Neural progenitor cell (in vitro differentiated cells): Measurements from ENCODE around the gene ZNF630. TPM values are rescaled to one million over a fixed set of nuclear protein-coding genes. Genes with fewer than 3 reads are reported as not detected.
"Not testable (repeated sequence)": the region's sequence is repeated elsewhere in the genome, so short reads cannot be mapped to it uniquely, and the experiment has no call there.

Experiments
- DNase-seq: peaks from one replicate; pipeline ENCODE4 v3.0.0-alpha.2; 2016; ENCODE audit warnings: low spot score
- H2AFZ ChIP-seq: fragments of 200-600 bp; sonication (generic); replicated peaks from 2 replicates; pipeline ENCODE4 v1.6.1; 2016; ENCODE audit warnings: antibody characterized with exemption
- H3F3A ChIP-seq: fragments of 200-600 bp; sonication (generic); 2 replicates; pipeline ENCODE4 v1.6.1; 2016; ENCODE audit warnings: antibody characterized with exemption, low read depth
- H3K27ac ChIP-seq: fragments of 200-600 bp; sonication (generic); 2 replicates; pipeline ENCODE4 v1.5.1; 2016; ENCODE audit warnings: mild to moderate bottlenecking
- H3K27me3 ChIP-seq: fragments of 200-600 bp; sonication (generic); 2 replicates; pipeline ENCODE4 v1.6.1; 2016; ENCODE audit warnings: mild to moderate bottlenecking, moderate library complexity
- H3K36me3 ChIP-seq: fragments of 200-600 bp; sonication (generic); 2 replicates; pipeline ENCODE4 v1.5.1; 2016
- H3K4me1 ChIP-seq: fragments of 200-600 bp; sonication (generic); 2 replicates; pipeline ENCODE4 v1.6.1; 2016; ENCODE audit warnings: mixed run types
- H3K4me2 ChIP-seq: fragments of 200-600 bp; sonication (generic); 2 replicates; pipeline ENCODE4 v1.6.1; 2016
- H3K4me3 ChIP-seq: fragments of 200-600 bp; sonication (generic); 2 replicates; pipeline ENCODE4 v1.5.1; 2016
- H3K79me2 ChIP-seq: fragments of 200-600 bp; sonication (generic); 2 replicates; pipeline ENCODE4 v1.6.1; 2016; ENCODE audit warnings: low read depth
- H3K9ac ChIP-seq: fragments of 200-600 bp; sonication (generic); 2 replicates; pipeline ENCODE4 v1.6.1; 2016
- H3K9me3 ChIP-seq: fragments of 200-600 bp; sonication (generic); 2 replicates; pipeline ENCODE4 v1.5.1; 2016; ENCODE audit warnings: low read depth
- H4K20me1 ChIP-seq: fragments of 200-600 bp; sonication (generic); 2 replicates; pipeline ENCODE4 v1.6.1; 2016; ENCODE audit warnings: low read depth
- H3K27ac Mint-ChIP-seq: 3 replicates; pipeline ENCODE4 v1.8.0; 2021; ENCODE audit warnings: mixed read lengths
- H3K27me3 Mint-ChIP-seq: 2 replicates; pipeline ENCODE4 v1.8.0; 2022; ENCODE audit warnings: low read depth, mild to moderate bottlenecking, inconsistent platforms, moderate library complexity, mixed read lengths; ENCODE audit not compliant: insufficient read depth
- H3K36me3 Mint-ChIP-seq: 3 replicates; pipeline ENCODE4 v1.8.0; 2021; ENCODE audit warnings: mixed read lengths
- H3K4me1 Mint-ChIP-seq: 3 replicates; pipeline ENCODE4 v1.8.0; 2021; ENCODE audit warnings: mixed read lengths
- H3K4me3 Mint-ChIP-seq: 3 replicates; pipeline ENCODE4 v1.8.0; 2021; ENCODE audit warnings: mild to moderate bottlenecking, moderate library complexity, mixed read lengths
- H3K9me3 Mint-ChIP-seq: 3 replicates; pipeline ENCODE4 v1.8.0; 2020; ENCODE audit warnings: mixed read lengths
- CTCF ChIP-seq: fragments of 200-600 bp; sonication (generic); IDR thresholded peaks from 2 replicates; pipeline ENCODE4 v1.5.1; 2017; ENCODE audit warnings: antibody characterized with exemption, mild to moderate bottlenecking
- EZH2 ChIP-seq: fragments of 200-600 bp; sonication (generic); IDR thresholded peaks from 2 replicates; pipeline ENCODE4 v1.6.1; 2017; ENCODE audit warnings: antibody characterized with exemption, mild to moderate bottlenecking, moderate library complexity
- EZH2phosphoT487 ChIP-seq: fragments of 200-600 bp; sonication (generic); IDR thresholded peaks from 2 replicates; pipeline ENCODE4 v1.6.1; 2017; ENCODE audit warnings: antibody characterized with exemption
- total RNA-seq: library from RNA; depleted of rRNA; stranded (reverse); fragments of >200 nt; gene quantifications from 2 replicates; pipeline ENCODE4 v1.2.3, GENCODE V29; 2015; ENCODE audit warnings: low replicate concordance

The ZNF630 gene
- total RNA-seq, 1 donor from 2014 or later: 2.1 TPM

GRCh38 chrX:48030237-48030636 is 41.2 kb downstream of the ZNF630 start:
- no peaks in the 10 kb centered on the region for H3F3A ChIP-seq
- no peaks in the 10 kb centered on the region for H3K27me3 ChIP-seq
- no peak overlapping the region for H3K4me2 ChIP-seq
- H3K36me3 ChIP-seq: no peaks in the 10 kb centered on the region
- no peak overlapping the region for H3K27ac ChIP-seq
- H2AFZ ChIP-seq: no peak overlapping the region
- peaks cover 26% of the 10 kb centered on the region for H3K9me3 Mint-ChIP-seq
- H3K36me3 Mint-ChIP-seq: no peaks in the 10 kb centered on the region
- no peak overlapping the region for H3K4me3 Mint-ChIP-seq
- H3K9me3 ChIP-seq: no peaks in the 10 kb centered on the region
- no peak for TF ChIP-seq CTCF
- TF ChIP-seq EZH2phosphoT487: no peak
- TF ChIP-seq EZH2: no peak
- no peak overlapping the region for H3K9ac ChIP-seq
- H3K4me1 Mint-ChIP-seq: peaks cover 7% of the 10 kb centered on the region
- DNase-seq: no peak
- no peaks in the 10 kb centered on the region for H4K20me1 ChIP-seq
- no peak overlapping the region for H3K4me3 ChIP-seq
- H3K27ac Mint-ChIP-seq: no peak overlapping the region
- H3K27me3 Mint-ChIP-seq: peaks cover 5% of the 10 kb centered on the region
- H3K79me2 ChIP-seq: no peaks in the 10 kb centered on the region
- H3K4me1 ChIP-seq: no peaks in the 10 kb centered on the region

GRCh38 chrX:48028091-48028490 is 43.3 kb downstream of the ZNF630 start:
- Mint-ChIP-seq H3K4me1 (peaks cover 7% of the 10 kb centered on the region), H3K27ac (no peak overlapping the region), H3K9me3 (peaks cover 27% of the 10 kb centered on the region), H3K27me3 (peaks cover 5% of the 10 kb centered on the region), H3K4me3 (no peak overlapping the region), H3K36me3 (no peaks in the 10 kb centered on the region)
- TF ChIP-seq EZH2: no peak
- no peak for TF ChIP-seq CTCF
- no peak for TF ChIP-seq EZH2phosphoT487
- Histone ChIP-seq H3K27ac (no peak overlapping the region), H3K9ac (no peak overlapping the region), H3K36me3 (no peaks in the 10 kb centered on the region), H3K4me3 (no peak overlapping the region), H3K79me2 (no peaks in the 10 kb centered on the region), H3K4me1 (no peaks in the 10 kb centered on the region), H2AFZ (no peak overlapping the region), H3F3A (no peaks in the 10 kb centered on the region), H3K27me3 (no peaks in the 10 kb centered on the region), H4K20me1 (no peaks in the 10 kb centered on the region), H3K4me2 (no peak overlapping the region), H3K9me3 (no peaks in the 10 kb centered on the region)
- no peak for DNase-seq

DNA sequence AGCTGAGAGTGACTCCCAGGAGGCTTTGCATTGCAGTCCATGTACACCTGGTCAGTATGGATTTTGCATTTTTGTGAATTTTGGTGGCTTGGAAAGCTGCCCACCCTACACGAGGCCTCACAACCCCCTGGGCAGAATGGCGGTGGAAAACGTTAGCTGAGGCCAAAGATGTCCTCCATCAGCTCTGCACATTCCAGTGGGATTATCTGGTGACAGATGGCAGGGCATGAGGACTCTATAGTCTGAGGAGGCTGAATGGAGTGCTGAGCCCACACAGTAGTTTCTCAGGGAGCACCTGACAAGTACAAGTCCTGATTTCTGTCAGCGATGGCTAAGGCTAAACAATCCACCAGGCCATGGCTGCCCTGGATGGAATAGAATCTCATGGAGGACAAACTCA is 43.9 kb downstream of the ZNF630 start:
- not testable (repeated sequence) for H3K9ac ChIP-seq, DNase-seq, H3K27ac ChIP-seq, H3K4me3 Mint-ChIP-seq, H3F3A ChIP-seq, H3K27ac Mint-ChIP-seq, H2AFZ ChIP-seq, H3K79me2 ChIP-seq, H3K4me1 Mint-ChIP-seq, H4K20me1 ChIP-seq, H3K9me3 ChIP-seq, H3K36me3 Mint-ChIP-seq, H3K4me1 ChIP-seq, H3K27me3 Mint-ChIP-seq, H3K4me3 ChIP-seq, H3K36me3 ChIP-seq, H3K27me3 ChIP-seq, H3K4me2 ChIP-seq
- H3K9me3 Mint-ChIP-seq: peaks cover 27% of the 10 kb centered on the region

DNA sequence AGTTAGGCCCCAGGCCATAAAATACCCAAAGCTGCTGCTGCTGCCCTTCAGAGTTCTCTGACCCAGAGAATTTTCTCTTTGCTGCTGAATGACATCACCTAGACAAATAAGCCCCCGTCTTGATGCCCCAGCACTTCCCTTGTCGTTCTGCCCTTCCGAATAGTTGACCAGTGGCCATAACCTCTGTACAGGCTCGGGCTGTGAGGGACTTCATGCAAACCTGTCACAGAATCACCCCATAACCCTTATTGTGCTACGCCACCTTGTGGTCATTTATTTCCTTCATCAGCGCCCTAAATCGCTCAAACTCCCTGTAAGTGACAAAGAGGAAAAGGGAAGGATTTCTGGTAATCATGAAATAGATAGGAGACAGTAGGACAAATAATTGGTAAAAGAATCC is 45.9 kb downstream of the ZNF630 start:
- H3K36me3 Mint-ChIP-seq: no peaks in the 10 kb centered on the region
- no peaks in the 10 kb centered on the region for H3K27me3 ChIP-seq

More for the DNA sequence above, 45.9 kb downstream of the ZNF630 start:
- Histone ChIP-seq H2AFZ (no peak overlapping the region), H3K27ac (no peak overlapping the region), H3F3A (no peaks in the 10 kb centered on the region), H3K4me1 (no peaks in the 10 kb centered on the region), H4K20me1 (no peaks in the 10 kb centered on the region), H3K36me3 (no peaks in the 10 kb centered on the region), H3K9ac (no peak overlapping the region), H3K9me3 (no peaks in the 10 kb centered on the region), H3K79me2 (no peaks in the 10 kb centered on the region), H3K4me3 (no peak overlapping the region), H3K4me2 (no peak overlapping the region)
- TF ChIP-seq CTCF (peak; percentile 65), EZH2 (no peak)
- Mint-ChIP-seq H3K4me3 (peak overlapping the region; percentile 22), H3K27ac (no peak overlapping the region), H3K9me3 (peaks cover 22% of the 10 kb centered on the region), H3K4me1 (peaks cover 7% of the 10 kb centered on the region), H3K27me3 (no peaks in the 10 kb centered on the region)
- DNase-seq: peak; percentile 71
